GM18505 (cell line): Measurements from ENCODE around the gene SCYGR7.
"Not testable (repeated sequence)": the region's sequence is repeated elsewhere in the genome, so short reads cannot be mapped to it uniquely, and the experiment has no call there.

Experiments used
- ATAC-seq: cut with Tn5 transposase; IDR thresholded peaks from one replicate; pipeline ENCODE4 v1.9.1; 2021; ENCODE audit not compliant: unreplicated experiment
- POLR2A ChIP-seq: IDR thresholded peaks from 4 replicates; pipeline ENCODE4 v1.6.1; 2011; ENCODE audit warnings: borderline replicate concordance; ENCODE audit not compliant: insufficient read depth, insufficient read length; ENCODE audit errors: extremely low read depth

Gene SCYGR7

GRCh38 chr2:227724394-227725039, 3.6 kb upstream of the SCYGR7 start, which contains the start of gene SCYGR6:
SCYGR6 (minus strand) TSS chr2:227724757; CDS start chr2:227724757, 0 bp downstream.
- ATAC-seq: no peak

DNA sequence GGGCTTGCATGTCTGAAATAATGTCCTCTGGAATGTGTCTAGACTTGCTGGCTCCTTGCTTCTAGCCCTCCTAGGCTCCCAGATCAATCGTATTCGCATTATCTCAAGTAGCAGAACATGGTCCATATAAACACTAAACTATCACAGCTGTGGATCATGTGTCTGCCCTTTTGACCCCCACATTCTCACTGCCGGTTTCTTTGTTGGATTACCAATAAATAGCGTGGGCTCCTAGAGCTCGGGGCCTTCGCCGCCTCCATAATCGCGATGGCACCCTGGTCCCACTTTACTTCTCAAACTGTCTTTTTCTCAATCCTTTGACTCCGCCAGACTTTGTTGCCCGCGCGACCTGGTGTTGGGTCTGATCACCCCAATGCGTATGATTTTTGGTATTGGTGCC, 11.2 kb downstream of the SCYGR7 start:
- TF ChIP-seq POLR2A: no peak
- ATAC-seq: no peak

More at GRCh38 chr2:227724394-227725039, 3.6 kb upstream of the SCYGR7 start, which contains the start of gene SCYGR6:
- no peak for TF ChIP-seq POLR2A

DNA sequence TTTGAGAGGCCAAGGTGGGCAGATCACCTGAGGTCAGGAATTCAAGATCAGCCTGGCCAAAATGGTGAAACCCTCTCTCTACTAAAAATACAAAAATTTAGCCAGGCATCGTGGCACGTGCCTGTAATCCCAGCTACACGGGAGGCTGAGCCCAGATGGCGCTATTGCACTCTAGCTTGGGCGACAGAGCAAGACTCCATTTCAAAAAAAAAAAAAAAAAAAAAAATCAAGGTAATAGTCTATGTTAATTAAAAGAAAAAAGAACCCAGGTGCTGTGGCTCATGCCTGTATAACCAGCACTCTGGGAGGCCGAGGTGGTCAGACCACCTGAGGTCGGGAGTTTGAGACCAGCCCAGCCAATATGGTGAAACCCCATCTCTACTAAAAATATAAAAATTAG, 12.6 kb downstream of the SCYGR7 start:
- ATAC-seq: not testable (repeated sequence)

GRCh38 chr2:227745594-227745993, 17.5 kb downstream of the SCYGR7 start, which contains the start of gene SCYGR8:
SCYGR8 (plus strand) TSS chr2:227745894; CDS start chr2:227745894, 0 bp downstream.
- ATAC-seq: no peak
- no peak for TF ChIP-seq POLR2A

DNA sequence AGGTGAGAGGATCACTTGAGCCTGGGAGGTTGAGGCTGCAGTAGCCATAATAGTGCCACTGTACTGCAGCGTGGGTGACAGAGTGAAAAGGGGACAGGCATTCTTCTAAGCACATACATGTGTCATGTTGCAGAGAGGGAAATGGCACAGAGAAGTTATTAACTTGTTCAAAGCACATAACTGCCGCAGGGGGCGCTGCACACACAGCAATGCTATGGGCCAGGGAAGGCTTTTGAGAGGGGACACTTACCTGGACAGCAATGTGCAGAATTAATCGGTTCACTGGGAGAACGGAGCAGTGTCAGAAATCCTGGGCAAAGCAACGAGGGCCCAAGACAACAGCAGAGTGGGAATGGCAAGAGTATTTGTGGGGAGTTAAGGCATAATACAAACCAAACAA, 19.9 kb downstream of the SCYGR7 start:
- no peak for TF ChIP-seq POLR2A
- ATAC-seq: no peak

DNA sequence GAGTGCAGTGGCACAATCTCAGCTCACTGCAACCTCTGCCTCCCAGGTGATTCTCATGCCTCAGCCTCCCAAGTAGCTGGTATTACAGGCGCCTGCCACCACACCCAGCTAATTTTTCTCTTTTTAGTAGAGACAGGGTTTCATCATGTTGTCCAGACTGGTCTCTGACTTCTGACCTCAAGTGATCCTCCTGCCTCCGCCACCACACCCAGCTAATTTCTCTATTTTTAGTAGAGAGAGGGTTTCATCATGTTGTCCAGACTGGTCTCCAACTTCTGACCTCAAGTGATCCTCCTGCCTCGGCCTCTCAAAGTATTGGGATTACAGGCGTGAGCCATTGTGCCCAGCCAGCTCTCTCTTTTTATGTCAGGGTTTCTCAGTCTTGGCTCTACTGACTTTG, 28.1 kb downstream of the SCYGR7 start:
- ATAC-seq: not testable (repeated sequence)

DNA sequence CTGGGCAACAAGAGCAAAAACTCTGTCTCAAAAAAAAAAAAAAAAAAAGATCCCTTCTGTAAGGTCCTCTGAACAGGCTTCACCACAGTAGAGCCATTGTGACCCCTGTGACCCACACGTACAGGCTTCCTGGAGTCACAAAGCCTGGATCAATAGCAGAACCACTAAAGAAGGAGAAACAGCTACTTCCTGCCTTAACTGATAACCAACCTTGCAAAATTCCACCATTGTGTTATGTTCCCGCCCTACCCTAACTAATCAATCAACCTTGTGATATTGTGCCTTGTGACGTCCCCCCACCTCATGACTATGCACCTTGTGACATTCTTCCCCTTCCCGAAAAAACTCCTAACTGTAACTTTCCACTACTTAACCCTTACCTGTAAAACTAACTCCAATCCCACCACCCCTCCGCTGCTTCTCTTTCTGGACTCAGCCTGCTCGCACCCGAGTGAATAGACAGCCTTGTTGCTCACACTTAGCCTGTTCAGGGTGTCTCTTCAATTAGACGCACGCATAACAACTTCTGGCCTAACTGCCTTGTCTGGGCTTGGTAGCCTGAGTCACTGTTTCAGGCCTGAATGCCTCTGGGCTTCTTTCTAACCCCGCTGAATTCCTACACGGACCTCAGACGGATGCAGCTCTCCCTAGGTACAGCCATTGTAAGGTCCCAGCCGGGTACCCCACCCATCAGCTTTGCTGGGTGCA, 31.4 kb downstream of the SCYGR7 start:
- ATAC-seq: no peak
- no peak for TF ChIP-seq POLR2A

- no peak for TF ChIP-seq POLR2A
- ATAC-seq: no peak
Measured at GRCh38 chr2:227761740-227762476, 33.8 kb downstream of the SCYGR7 start.

DNA sequence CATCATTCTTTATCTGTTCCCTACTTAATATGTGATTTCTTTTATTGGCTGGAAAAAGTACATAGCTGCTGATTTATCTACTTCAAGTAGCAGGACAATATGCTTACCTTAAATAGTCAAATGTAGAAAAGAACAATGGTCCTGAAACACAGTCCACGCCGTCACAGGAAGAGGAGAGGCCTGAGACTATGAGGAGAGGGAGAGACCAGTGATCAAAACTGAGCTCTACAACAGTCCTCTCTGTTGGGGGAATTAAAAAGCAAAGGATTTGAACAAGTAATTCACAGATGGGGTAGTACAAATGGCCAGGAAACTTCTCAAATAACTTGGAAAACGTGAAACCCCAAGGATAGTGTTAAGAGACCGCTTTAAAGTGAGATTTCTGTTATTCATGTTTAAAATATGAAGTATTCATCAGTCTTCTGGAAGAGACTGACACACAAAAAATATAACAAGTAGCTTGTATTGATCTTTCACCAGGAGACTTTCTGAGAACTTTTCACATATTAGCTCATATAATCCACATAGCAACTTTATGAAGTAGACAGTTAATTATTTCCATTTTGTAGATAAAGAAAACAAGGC, 37.7 kb downstream of the SCYGR7 start:
- TF ChIP-seq POLR2A: no peak
- peak; percentile 11 for ATAC-seq

DNA sequence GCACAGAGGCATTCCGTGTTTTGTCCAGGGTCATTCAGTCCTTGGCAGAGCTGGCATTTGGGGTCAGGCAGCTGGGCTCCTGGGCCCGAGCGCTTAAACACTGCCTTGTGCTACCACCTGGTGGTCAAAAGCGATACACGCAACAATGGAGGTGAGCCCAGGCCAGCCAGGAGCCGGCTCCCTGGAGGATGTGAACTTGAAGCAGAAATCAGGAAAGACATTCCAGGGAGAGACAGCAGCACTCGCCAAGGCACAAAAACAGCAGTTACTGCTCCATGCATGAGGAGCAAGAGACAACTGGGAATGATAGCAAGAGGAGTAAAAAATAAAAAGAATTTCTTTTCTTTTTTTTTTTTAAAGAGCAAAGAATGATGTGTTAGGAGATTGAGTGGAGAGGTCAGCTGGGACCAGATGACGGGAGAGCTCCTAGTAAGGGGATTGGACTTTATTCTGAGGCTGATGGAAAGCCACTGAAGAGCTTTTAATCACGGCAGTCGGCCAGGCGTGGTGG, 38.3 kb downstream of the SCYGR7 start:
- ATAC-seq: peak; percentile 99
- TF ChIP-seq POLR2A: no peak

- no peak for TF ChIP-seq POLR2A
- no peak for ATAC-seq
Measured at GRCh38 chr2:227767830-227768229, 39.7 kb downstream of the SCYGR7 start.

DNA sequence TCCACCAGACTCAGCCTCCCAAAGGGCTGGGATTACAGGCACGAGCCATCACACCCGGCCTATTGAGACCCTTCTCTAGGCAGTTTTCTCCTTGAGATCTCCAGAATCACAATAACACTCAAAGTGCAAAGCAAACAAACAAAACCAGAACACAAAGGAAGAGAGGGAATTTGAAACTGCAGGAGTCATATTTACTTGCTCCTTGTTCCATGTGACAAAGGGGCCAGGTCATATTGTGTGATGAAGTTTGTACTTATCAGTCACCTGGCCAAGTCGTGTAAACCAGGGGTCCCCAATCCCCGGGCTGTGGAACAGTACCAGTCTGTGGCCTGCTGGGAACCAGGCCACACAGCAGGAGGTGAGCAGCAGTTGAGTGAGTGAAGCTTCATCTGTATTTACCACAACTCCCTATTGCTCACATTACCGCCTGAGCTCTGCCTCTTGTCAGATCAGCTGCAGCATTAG, 44.1 kb downstream of the SCYGR7 start:
- TF ChIP-seq POLR2A: no peak
- no peak for ATAC-seq

GRCh38 chr2:227772932-227773331, 44.8 kb downstream of the SCYGR7 start:
- ATAC-seq: no peak
- no peak for TF ChIP-seq POLR2A
